Measurements from ENCODE around the gene VENTX.

- TF ChIP-seq CREB1 (CRISPR knock-in tag; IDR thresholded peaks at IDR 0.05) (no peak), ATF6 (CRISPR knock-in tag; IDR thresholded peaks at IDR 0.05) (no peak), TEAD1 (CRISPR knock-in tag; IDR thresholded peaks at IDR 0.05) (no peak), ERG (CRISPR knock-in tag; IDR thresholded peaks at IDR 0.05) (no peak), ZNF317 (CRISPR knock-in tag; IDR thresholded peaks at IDR 0.05; ENCODE audit: borderline replicate concordance, low read depth) (no peak), USF2 (CRISPR knock-in tag; IDR thresholded peaks at IDR 0.05) (no peak)
- TF ChIP-seq, protein P1, sequence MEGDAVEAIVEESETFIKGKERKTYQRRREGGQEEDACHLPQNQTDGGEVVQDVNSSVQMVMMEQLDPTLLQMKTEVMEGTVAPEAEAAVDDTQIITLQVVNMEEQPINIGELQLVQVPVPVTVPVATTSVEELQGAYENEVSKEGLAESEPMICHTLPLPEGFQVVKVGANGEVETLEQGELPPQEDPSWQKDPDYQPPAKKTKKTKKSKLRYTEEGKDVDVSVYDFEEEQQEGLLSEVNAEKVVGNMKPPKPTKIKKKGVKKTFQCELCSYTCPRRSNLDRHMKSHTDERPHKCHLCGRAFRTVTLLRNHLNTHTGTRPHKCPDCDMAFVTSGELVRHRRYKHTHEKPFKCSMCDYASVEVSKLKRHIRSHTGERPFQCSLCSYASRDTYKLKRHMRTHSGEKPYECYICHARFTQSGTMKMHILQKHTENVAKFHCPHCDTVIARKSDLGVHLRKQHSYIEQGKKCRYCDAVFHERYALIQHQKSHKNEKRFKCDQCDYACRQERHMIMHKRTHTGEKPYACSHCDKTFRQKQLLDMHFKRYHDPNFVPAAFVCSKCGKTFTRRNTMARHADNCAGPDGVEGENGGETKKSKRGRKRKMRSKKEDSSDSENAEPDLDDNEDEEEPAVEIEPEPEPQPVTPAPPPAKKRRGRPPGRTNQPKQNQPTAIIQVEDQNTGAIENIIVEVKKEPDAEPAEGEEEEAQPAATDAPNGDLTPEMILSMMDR (IDR thresholded peaks at IDR 0.05), result no peak
- TF ChIP-seq, protein P2, sequence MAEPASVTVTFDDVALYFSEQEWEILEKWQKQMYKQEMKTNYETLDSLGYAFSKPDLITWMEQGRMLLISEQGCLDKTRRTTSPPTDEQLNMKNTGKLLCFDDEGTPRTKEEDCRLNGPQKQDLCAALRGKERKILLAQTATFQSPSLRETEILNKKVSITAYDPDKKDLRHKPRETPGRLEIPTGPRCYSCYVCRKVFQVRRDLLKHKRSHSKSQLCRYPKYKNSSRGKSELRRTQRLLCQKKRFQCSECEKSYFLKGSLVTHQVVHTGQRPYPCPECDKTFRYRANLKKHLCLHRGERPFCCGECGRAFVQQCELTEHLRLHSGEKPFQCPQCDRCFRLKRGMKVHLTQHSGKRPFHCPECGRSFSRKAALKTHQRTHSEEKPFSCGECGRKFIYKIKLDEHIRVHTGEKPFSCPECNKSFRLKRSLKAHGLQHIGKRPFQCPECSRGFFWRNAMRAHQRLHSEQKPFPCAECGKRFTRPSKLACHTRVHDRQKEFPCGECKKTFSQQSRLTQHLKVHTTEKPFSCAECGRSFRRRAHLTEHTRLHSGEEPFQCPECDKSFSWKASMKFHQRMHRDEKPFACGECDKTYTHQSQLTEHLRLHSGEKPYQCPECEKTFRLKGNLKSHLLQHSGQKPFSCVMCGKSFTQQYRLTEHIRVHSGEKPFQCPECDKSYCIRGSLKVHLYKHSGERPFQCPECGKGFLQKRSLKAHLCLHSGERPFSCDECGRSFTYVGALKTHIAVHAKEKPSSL (CRISPR knock-in tag; conservative IDR thresholded peaks at IDR 0.05), result no peak
- TF ChIP-seq, protein P3, sequence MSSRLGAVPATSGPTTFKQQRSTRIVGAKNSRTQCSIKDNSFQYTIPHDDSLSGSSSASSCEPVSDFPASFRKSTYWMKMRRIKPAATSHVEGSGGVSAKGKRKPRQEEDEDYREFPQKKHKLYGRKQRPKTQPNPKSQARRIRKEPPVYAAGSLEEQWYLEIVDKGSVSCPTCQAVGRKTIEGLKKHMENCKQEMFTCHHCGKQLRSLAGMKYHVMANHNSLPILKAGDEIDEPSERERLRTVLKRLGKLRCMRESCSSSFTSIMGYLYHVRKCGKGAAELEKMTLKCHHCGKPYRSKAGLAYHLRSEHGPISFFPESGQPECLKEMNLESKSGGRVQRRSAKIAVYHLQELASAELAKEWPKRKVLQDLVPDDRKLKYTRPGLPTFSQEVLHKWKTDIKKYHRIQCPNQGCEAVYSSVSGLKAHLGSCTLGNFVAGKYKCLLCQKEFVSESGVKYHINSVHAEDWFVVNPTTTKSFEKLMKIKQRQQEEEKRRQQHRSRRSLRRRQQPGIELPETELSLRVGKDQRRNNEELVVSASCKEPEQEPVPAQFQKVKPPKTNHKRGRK (CRISPR knock-in tag; IDR thresholded peaks at IDR 0.05; ENCODE audit: borderline replicate concordance), result no peak
These were observed 7.7 kb upstream of the VENTX start, which contains the start of gene UTF1 for GRCh38 chr10:133230044-133230361.
